ENCODE data around the gene NR2F1-AS1.

NR2F1-AS1 gene

DNA sequence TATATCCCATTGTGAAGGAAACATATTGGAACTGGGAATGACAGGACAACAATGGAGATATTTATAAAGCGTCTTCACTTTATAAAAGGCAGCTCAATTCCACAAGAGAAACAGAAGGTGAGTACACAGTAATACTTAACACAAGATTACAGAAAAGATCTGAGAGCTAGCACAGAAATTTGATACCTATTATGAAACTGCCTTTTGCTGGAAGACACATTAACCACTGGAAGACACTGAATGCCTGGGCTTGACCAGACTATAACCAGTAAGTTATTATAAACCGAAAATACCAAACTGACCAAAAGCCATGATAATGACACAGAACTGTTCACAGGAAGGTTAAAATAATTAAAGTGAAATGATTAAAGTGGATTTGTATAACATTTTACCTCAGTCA is 195.4 kb downstream of the NR2F1-AS1 start:
- no peak for DNase-seq (ENCODE audit: low read depth in 2 of 2)

DNA sequence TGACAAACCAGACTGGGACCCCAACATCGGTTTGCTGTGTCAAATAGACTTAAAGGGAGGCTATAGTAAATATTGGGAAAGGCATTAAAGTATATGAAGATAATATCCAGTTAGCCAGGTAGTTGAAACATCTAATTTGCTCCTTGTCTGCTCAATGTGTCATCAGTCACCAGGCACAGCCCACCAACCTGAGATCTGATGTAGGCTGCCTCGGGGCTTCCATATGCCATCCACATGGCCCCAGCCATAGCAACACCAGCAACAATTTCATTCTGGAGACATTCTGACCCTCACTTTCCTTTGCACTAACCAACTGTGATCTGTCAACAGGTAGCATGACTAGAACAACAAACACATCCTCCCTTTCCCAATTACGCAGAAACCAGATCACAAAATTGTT is 196.0 kb downstream of the NR2F1-AS1 start:
- no peak for DNase-seq (ENCODE audit: low read depth in 2 of 2)

DNA sequence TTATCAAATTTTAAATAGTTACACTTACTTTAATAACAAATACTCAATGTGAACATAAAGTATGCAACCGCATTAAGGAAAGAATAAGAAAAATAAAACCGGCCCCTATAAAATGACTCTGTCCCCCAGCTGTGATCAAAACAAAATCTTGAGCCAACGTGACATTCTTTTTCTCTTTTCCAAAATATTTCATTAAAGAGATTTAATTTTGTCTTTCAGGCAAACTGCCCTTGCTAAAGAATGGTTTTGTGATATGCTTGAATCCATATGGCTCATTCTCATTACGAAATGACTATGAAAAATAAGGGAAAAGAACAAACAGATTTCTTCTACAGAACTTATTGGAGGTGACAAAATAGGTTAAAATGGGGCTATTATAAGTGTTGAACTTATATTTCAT is 197.0 kb downstream of the NR2F1-AS1 start:
- no peak for DNase-seq (ENCODE audit: low read depth in 2 of 2)

DNA sequence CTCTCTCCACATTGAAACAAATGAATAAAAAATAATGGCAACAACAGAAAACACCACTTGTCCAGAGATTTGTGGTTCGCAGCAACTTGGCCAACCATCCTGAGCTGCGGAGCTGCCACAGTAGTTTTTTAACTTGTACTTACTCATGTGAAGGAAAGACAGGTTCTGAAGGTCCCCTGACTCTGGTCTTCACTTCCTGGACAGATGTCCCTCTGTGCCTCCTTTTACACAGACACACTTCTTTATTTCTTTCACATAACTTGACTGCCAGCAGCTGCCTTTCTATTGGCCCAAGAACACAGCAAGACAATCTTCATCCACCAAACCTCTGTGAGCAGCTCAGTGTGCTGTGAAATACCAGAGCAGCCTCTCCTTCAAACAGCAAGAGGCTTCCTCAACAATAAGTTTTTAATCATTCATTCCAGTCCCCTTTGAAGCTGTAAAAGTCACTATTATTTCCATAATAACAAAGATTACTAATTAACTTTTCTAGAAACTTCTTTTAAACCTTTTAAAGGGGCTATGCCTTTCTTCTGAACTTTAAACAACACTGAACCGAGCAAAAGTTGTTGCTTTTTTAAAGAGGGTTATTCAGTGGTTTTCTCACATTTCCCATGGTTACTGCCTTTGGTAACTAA is 198.7 kb downstream of the NR2F1-AS1 start:
- no peak for DNase-seq (ENCODE audit: low read depth in 2 of 2)

DNA sequence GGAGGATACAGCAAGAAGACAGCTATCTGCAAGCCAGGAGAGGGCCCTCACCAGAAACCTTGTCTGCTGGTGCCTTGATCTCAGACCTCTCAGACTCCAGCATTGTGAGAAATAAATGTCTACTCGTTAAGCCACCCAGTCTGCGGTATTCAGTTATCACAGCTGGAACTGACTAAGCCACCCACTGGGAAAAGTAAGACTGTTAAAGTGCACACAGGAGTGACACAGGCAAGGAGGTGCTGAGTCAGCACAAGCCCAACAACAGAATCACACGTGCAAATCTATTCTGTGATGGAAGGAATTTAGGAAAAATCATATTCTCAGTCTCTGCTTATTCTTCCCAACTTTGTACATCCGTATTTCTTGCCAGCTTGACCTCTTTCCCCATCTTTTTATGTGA is 200.0 kb downstream of the NR2F1-AS1 start:
- no peak for DNase-seq (ENCODE audit: low read depth in 2 of 2)

DNA sequence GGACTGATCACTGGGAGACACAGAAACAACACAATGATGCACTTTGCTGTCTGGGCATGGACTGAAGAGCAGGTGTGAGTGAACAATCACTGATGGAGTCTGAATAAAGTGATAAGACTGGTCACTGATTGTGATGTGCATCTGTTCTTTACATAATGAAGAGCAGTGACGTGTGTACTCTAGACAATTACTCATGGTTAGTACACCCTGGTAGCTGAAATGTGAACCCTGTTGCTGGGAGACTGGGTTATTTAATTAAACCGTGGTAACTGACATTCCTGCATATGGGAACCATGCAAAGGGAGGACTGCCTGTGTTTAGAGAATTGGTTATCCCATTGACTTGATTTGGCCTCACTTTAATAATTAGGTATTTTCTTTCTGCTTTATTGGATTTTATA is 202.9 kb downstream of the NR2F1-AS1 start:
- peak in 1 of 2 experiments; percentile 10 for DNase-seq (ENCODE audit: low read depth in 2 of 2)

DNA sequence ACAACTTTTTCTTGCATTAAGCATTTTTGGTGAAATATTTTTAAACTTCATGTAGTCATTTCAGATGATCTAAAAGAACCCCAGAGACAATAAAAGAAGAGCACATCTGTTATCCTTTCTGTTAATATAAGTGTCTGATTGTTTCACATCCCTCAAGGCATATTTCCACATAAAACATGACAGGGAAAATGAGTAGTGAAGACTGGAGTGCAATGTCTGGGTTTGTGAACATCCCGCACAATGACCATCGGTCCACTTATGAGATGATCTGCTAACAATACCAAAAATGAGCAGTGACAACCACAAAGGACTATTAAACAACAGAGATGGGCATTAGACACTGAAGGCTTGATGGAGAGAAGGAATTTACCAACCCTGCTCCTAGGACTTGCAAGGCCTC is 209.1 kb downstream of the NR2F1-AS1 start:
- no peak for DNase-seq (ENCODE audit: low read depth in 2 of 2)

DNA sequence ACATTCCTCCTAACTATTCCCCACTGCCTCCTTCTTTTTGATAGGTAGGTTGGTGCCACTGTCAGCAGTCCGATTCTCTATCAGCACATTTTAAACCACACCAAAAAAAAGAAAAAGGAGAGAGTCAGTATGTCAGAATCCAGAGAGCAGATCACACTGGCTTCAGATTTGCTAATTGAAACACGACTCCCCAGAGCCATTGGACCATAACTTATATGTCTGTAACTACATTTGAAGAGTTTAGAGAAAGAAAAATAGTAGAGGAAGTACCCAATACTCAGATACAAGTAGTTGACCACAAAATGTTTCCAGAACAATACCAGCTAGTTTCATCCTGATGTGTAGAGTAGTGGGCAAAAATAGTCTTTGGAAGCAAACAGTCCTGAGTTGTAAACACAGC is 216.6 kb downstream of the NR2F1-AS1 start:
- no peak for DNase-seq (ENCODE audit: low read depth in 2 of 2)

DNA sequence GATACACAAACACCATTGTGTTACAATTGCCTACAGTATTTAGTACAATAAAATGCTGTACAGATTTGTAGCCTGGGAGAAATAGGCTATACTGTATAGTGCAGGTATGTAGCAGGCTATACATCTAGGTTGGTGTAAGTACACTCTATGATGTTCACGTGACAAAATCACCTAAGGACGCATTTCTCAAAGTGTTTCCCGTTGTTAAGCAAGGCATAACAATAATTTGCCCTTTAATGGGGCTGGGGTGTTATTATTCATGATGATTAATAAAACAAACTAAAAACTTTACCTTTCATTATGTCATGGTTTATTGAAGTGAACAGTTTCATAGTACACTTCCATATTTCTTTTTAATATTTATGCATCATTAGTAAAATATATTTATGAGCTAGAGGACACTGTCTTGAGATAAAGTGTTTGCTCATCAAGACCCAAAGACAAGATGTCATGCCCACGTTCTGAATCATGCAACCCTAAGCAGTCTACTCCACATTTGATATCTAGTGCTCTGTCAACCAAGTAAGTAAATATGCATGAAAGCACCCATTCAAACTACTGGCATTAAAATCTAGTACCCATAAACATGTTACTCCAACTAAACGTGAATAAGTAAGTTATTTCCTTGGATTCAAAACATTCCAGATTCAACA is 220.5 kb downstream of the NR2F1-AS1 start:
- no peak for DNase-seq (ENCODE audit: low read depth in 2 of 2)

DNA sequence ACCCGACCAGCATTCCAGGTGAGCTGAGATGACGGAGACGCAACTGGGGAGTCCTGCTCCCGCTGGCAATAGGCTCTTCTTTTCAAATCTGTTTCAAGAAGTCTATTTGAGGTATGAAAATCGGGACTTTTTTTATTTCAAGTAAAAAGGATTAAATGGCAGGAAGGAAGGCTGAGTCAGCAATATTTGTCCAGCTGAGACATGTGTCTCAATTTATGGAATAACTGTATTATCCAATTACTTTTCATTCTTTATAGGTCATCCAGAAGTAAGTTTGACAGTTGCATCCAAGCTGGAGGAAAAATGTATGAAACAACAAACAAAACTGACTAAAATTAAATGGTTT is 221.1 kb downstream of the NR2F1-AS1 start:
- DNase-seq (ENCODE audit: low read depth in 2 of 2), result no peak

Data from fibroblast of skin of left biceps (primary cell).